ENCODE measurements around the gene VIPR2. TPM values are rescaled to one million over a fixed set of nuclear protein-coding genes. Genes with fewer than 3 reads are reported as not detected.

Gene VIPR2
- total and polyA plus RNA-seq, 8 donors = 0.28 to 0.80 (median 0.44) TPM

GRCh38 chr7:159109653-159110035 lies 35.0 kb downstream of the VIPR2 start:
- H3K27me3 ChIP-seq = peaks cover 4 to 70% of the 10 kb centered on the region in 2 donors
- intact Hi-C loops (cut with DNase I) = no loop called here
- H3K36me3 ChIP-seq = no peaks in the 10 kb centered on the region
- DNase-seq = peak in 1 of 4 donors; percentile 58
- no peak for ATAC-seq
- no peaks in the 10 kb centered on the region for H3K4me1 ChIP-seq
- no peak overlapping the region for H3K4me3 ChIP-seq
- H3K27ac ChIP-seq = no peak overlapping the region
- H3K9me3 ChIP-seq = no peaks in the 10 kb centered on the region
- no peak for TF ChIP-seq CTCF (IDR thresholded peaks at IDR 0.05)

GRCh38 chr7:159108941-159109652 lies 35.6 kb downstream of the VIPR2 start:
- Histone ChIP-seq H3K27ac (no peak overlapping the region), H3K9me3 (no peaks in the 10 kb centered on the region), H3K36me3 (no peaks in the 10 kb centered on the region), H3K27me3 (peaks cover 4 to 70% of the 10 kb centered on the region in 2 donors), H3K4me3 (no peak overlapping the region), H3K4me1 (no peaks in the 10 kb centered on the region)
- no peak for TF ChIP-seq CTCF (IDR thresholded peaks at IDR 0.05)
- ATAC-seq = no peak
- intact Hi-C loops (cut with DNase I) = no loop called here
- DNase-seq = peak in 2 of 4 donors; percentile 25 to 27

GRCh38 chr7:159108491-159108890 lies 36.2 kb downstream of the VIPR2 start:
- no peak for ATAC-seq
- H3K27ac ChIP-seq = no peak overlapping the region
- DNase-seq = peak in 1 of 4 donors; percentile 22
- TF ChIP-seq CTCF (IDR thresholded peaks at IDR 0.05) = no peak
- intact Hi-C loops (cut with DNase I) = no loop called here
- H3K36me3 ChIP-seq = no peaks in the 10 kb centered on the region
- H3K9me3 ChIP-seq = no peaks in the 10 kb centered on the region
- H3K4me3 ChIP-seq = no peak overlapping the region
- H3K4me1 ChIP-seq = no peaks in the 10 kb centered on the region
- peaks cover 4 to 68% of the 10 kb centered on the region in 2 donors for H3K27me3 ChIP-seq

GRCh38 chr7:159107161-159107892 lies 37.3 kb downstream of the VIPR2 start:
- no peak overlapping the region for H3K4me3 ChIP-seq
- no peaks in the 10 kb centered on the region for H3K4me1 ChIP-seq
- peak in 2 of 4 donors; percentile 17 to 59 for DNase-seq
- intact Hi-C loops (cut with DNase I) = no loop called here
- no peaks in the 10 kb centered on the region for H3K9me3 ChIP-seq
- H3K36me3 ChIP-seq = no peaks in the 10 kb centered on the region
- ATAC-seq = no peak
- peaks cover 0 to 57% of the 10 kb centered on the region in 2 donors for H3K27me3 ChIP-seq
- H3K27ac ChIP-seq = no peak overlapping the region
- no peak for TF ChIP-seq CTCF (IDR thresholded peaks at IDR 0.05)
